GM23338 (cell line): ENCODE results near the gene COL4A5. TPM values are rescaled to one million over a fixed set of nuclear protein-coding genes. Genes with fewer than 3 reads are reported as not detected.
A peak's percentile ranks its signal among the peaks of the same experiment; 100 is the strongest.

Source experiments
- ATAC-seq: fragments of 200-7000 bp; cut with Tn5 transposase; 3 replicates; pipeline ENCODE4 v1.9.1; 2020
- DNase-seq: peaks from one replicate; pipeline ENCODE4 v3.0.0-alpha.2; 2015; ENCODE audit warnings: low spot score
- H2AFZ ChIP-seq: fragments of 200-600 bp; sonication (generic); 2 replicates; pipeline ENCODE4 v1.8.0; 2016; ENCODE audit warnings: antibody characterized with exemption, mild to moderate bottlenecking, moderate library complexity
- H3F3A ChIP-seq: fragments of 200-600 bp; sonication (generic); replicated peaks from 2 replicates; pipeline ENCODE4 v1.8.0; 2017; ENCODE audit warnings: antibody characterized with exemption, mixed run types, low read depth
- H3K27ac ChIP-seq: fragments of 200-600 bp; sonication (generic); 2 replicates; pipeline ENCODE4 v1.6.1; 2016; ENCODE audit warnings: low read depth
- H3K27me3 ChIP-seq: fragments of 200-600 bp; sonication (generic); 2 replicates; pipeline ENCODE4 v1.8.0; 2016; ENCODE audit warnings: mild to moderate bottlenecking, mixed run types, moderate library complexity; ENCODE audit not compliant: insufficient read depth
- H3K36me3 ChIP-seq: fragments of 200-600 bp; sonication (generic); 2 replicates; pipeline ENCODE4 v1.8.0; 2016; ENCODE audit warnings: mild to moderate bottlenecking; ENCODE audit not compliant: insufficient read depth
- H3K4me1 ChIP-seq: fragments of 200-600 bp; sonication (generic); 2 replicates; pipeline ENCODE4 v1.8.0; 2016; ENCODE audit warnings: mild to moderate bottlenecking, moderate library complexity; ENCODE audit not compliant: insufficient read depth
- H3K4me2 ChIP-seq: fragments of 200-600 bp; sonication (generic); 2 replicates; pipeline ENCODE4 v1.7.1; 2017; ENCODE audit warnings: mixed run types
- H3K4me3 ChIP-seq: fragments of 200-600 bp; sonication (generic); 2 replicates; pipeline ENCODE4 v1.6.1; 2016; ENCODE audit warnings: mixed run types
- H3K79me2 ChIP-seq: fragments of 200-600 bp; sonication (generic); replicated peaks from 2 replicates; pipeline ENCODE4 v1.8.0; 2017; ENCODE audit warnings: mild to moderate bottlenecking; ENCODE audit not compliant: insufficient read depth
- H3K9me2 ChIP-seq: fragments of 200-600 bp; sonication (generic); 2 replicates; pipeline ENCODE4 v1.8.0; 2017; ENCODE audit not compliant: insufficient read depth
- H4K20me1 ChIP-seq: fragments of 200-600 bp; sonication (generic); replicated peaks from 2 replicates; pipeline ENCODE4 v1.8.0; 2017; ENCODE audit warnings: mild to moderate bottlenecking; ENCODE audit not compliant: insufficient read depth
- H3K27ac Mint-ChIP-seq: 2 replicates; pipeline ENCODE4 v1.8.0; 2020; ENCODE audit warnings: inconsistent platforms, mild to moderate bottlenecking, moderate library complexity, mixed read lengths
- H3K27me3 Mint-ChIP-seq: 3 replicates; pipeline ENCODE4 v1.8.0; 2022; ENCODE audit warnings: low read depth, mild to moderate bottlenecking, moderate library complexity, mixed read lengths, inconsistent platforms; ENCODE audit not compliant: insufficient read depth, poor library complexity
- H3K36me3 Mint-ChIP-seq: 3 replicates; pipeline ENCODE4 v1.8.0; 2021; ENCODE audit warnings: low read depth, mild to moderate bottlenecking, inconsistent platforms, moderate library complexity, mixed read lengths
- H3K4me1 Mint-ChIP-seq: 3 replicates; pipeline ENCODE4 v1.8.0; 2020; ENCODE audit warnings: mild to moderate bottlenecking, inconsistent platforms, mixed read lengths
- H3K4me3 Mint-ChIP-seq: 3 replicates; pipeline ENCODE4 v1.8.0; 2021; ENCODE audit warnings: moderate library complexity, mild to moderate bottlenecking, inconsistent platforms, mixed read lengths
- H3K9me3 Mint-ChIP-seq: 3 replicates; pipeline ENCODE4 v1.8.0; 2020; ENCODE audit warnings: moderate library complexity, mild to moderate bottlenecking, inconsistent platforms, mixed read lengths
- CREB1 ChIP-seq: fragments of 250-450 bp; sonication (Bioruptor Pico); IDR thresholded peaks from 2 replicates; pipeline ENCODE4 v1.5.0; 2020; ENCODE audit warnings: low read depth, mild to moderate bottlenecking, moderate library complexity
- NANOG ChIP-seq: IDR thresholded peaks from 2 replicates; pipeline ENCODE4 v1.6.1; 2016; ENCODE audit warnings: antibody characterized with exemption, borderline replicate concordance
- polyA plus RNA-seq: library from polyadenylated mRNA; unstranded; fragments of >200 nt; fragmentation: Nextera tagmentation; extraction: Ambion mirVana; gene quantifications from 2 replicates; pipeline ENCODE4 v1.2.1, GENCODE V29; 2016
- total RNA-seq: library from RNA; depleted of rRNA; stranded (reverse); fragments of >200 nt; shearing (Covaris generic); gene quantifications from 2 replicates; pipeline ENCODE4 v1.2.3, GENCODE V29; 2014
- TF ChIP-seq, protein P1 (sequence below): IDR thresholded peaks from one replicate; pipeline ENCODE4 v1.6.1; 2018; ENCODE audit warnings: antibody characterized with exemption; ENCODE audit not compliant: unreplicated experiment
- TF ChIP-seq, protein P2 (sequence below): fragments of 250-450 bp; sonication (Bioruptor Pico); IDR thresholded peaks from 2 replicates; pipeline ENCODE4 v1.5.0; 2020; ENCODE audit warnings: mild to moderate bottlenecking, moderate library complexity

COL4A5 gene
- total and polyA plus RNA-seq, 2 experiments from 2014 or later = 15.5 to 48.1 TPM

DNA sequence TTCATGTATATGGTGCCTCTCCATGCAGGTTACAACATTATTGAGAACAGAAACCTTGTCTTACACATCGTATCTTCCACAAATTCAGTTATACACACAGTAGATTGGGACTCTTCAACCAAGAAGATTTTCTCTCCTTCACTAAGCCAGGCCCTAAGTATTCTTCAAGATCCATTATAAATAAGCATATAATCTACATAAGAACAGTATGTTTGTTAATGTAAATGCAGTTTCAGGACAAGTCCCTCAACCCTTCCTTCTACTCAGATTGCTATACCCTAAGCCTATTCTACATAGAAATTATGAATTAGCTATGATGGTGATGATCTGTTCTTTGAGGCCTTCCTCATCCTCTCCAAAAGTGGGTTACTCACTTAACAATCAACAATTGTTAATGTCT is 42.7 kb upstream of the COL4A5 start:
- no peaks in the 10 kb centered on the region for H3K79me2 ChIP-seq
- peak overlapping the region; percentile 83 for H3K27ac Mint-ChIP-seq
- H3K27ac ChIP-seq = peak overlapping the region; percentile 48; the same call in 1 of the 2 replicates
- H3K36me3 ChIP-seq = no peaks in the 10 kb centered on the region
- H3K4me1 Mint-ChIP-seq = peaks cover 40% of the 10 kb centered on the region
- H3K9me2 ChIP-seq = no peaks in the 10 kb centered on the region
- H3K4me3 Mint-ChIP-seq = peak overlapping the region; percentile 54; the same call in 2 of the 3 replicates
- DNase-seq = no peak
- peaks cover 29% of the 10 kb centered on the region for H3K4me1 ChIP-seq
- H3F3A ChIP-seq = no peaks in the 10 kb centered on the region
- peaks cover 3% of the 10 kb centered on the region; the same call in 2 of the 3 replicates for H3K36me3 Mint-ChIP-seq
- H4K20me1 ChIP-seq = no peaks in the 10 kb centered on the region
- H3K27me3 Mint-ChIP-seq = peaks cover 2% of the 10 kb centered on the region
- peaks cover 3% of the 10 kb centered on the region; the same call in 1 of the 3 replicates for H3K9me3 Mint-ChIP-seq
- ATAC-seq = peak; percentile 66
- peak overlapping the region; percentile 53 for H3K4me2 ChIP-seq
- H2AFZ ChIP-seq = no peak overlapping the region
- H3K4me3 ChIP-seq = no peak overlapping the region
- TF ChIP-seq, protein P1, sequence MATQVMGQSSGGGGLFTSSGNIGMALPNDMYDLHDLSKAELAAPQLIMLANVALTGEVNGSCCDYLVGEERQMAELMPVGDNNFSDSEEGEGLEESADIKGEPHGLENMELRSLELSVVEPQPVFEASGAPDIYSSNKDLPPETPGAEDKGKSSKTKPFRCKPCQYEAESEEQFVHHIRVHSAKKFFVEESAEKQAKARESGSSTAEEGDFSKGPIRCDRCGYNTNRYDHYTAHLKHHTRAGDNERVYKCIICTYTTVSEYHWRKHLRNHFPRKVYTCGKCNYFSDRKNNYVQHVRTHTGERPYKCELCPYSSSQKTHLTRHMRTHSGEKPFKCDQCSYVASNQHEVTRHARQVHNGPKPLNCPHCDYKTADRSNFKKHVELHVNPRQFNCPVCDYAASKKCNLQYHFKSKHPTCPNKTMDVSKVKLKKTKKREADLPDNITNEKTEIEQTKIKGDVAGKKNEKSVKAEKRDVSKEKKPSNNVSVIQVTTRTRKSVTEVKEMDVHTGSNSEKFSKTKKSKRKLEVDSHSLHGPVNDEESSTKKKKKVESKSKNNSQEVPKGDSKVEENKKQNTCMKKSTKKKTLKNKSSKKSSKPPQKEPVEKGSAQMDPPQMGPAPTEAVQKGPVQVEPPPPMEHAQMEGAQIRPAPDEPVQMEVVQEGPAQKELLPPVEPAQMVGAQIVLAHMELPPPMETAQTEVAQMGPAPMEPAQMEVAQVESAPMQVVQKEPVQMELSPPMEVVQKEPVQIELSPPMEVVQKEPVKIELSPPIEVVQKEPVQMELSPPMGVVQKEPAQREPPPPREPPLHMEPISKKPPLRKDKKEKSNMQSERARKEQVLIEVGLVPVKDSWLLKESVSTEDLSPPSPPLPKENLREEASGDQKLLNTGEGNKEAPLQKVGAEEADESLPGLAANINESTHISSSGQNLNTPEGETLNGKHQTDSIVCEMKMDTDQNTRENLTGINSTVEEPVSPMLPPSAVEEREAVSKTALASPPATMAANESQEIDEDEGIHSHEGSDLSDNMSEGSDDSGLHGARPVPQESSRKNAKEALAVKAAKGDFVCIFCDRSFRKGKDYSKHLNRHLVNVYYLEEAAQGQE = no peak
- TF ChIP-seq CREB1 (CRISPR knock-in tag) (no peak), NANOG (no peak)
- TF ChIP-seq, protein P2, sequence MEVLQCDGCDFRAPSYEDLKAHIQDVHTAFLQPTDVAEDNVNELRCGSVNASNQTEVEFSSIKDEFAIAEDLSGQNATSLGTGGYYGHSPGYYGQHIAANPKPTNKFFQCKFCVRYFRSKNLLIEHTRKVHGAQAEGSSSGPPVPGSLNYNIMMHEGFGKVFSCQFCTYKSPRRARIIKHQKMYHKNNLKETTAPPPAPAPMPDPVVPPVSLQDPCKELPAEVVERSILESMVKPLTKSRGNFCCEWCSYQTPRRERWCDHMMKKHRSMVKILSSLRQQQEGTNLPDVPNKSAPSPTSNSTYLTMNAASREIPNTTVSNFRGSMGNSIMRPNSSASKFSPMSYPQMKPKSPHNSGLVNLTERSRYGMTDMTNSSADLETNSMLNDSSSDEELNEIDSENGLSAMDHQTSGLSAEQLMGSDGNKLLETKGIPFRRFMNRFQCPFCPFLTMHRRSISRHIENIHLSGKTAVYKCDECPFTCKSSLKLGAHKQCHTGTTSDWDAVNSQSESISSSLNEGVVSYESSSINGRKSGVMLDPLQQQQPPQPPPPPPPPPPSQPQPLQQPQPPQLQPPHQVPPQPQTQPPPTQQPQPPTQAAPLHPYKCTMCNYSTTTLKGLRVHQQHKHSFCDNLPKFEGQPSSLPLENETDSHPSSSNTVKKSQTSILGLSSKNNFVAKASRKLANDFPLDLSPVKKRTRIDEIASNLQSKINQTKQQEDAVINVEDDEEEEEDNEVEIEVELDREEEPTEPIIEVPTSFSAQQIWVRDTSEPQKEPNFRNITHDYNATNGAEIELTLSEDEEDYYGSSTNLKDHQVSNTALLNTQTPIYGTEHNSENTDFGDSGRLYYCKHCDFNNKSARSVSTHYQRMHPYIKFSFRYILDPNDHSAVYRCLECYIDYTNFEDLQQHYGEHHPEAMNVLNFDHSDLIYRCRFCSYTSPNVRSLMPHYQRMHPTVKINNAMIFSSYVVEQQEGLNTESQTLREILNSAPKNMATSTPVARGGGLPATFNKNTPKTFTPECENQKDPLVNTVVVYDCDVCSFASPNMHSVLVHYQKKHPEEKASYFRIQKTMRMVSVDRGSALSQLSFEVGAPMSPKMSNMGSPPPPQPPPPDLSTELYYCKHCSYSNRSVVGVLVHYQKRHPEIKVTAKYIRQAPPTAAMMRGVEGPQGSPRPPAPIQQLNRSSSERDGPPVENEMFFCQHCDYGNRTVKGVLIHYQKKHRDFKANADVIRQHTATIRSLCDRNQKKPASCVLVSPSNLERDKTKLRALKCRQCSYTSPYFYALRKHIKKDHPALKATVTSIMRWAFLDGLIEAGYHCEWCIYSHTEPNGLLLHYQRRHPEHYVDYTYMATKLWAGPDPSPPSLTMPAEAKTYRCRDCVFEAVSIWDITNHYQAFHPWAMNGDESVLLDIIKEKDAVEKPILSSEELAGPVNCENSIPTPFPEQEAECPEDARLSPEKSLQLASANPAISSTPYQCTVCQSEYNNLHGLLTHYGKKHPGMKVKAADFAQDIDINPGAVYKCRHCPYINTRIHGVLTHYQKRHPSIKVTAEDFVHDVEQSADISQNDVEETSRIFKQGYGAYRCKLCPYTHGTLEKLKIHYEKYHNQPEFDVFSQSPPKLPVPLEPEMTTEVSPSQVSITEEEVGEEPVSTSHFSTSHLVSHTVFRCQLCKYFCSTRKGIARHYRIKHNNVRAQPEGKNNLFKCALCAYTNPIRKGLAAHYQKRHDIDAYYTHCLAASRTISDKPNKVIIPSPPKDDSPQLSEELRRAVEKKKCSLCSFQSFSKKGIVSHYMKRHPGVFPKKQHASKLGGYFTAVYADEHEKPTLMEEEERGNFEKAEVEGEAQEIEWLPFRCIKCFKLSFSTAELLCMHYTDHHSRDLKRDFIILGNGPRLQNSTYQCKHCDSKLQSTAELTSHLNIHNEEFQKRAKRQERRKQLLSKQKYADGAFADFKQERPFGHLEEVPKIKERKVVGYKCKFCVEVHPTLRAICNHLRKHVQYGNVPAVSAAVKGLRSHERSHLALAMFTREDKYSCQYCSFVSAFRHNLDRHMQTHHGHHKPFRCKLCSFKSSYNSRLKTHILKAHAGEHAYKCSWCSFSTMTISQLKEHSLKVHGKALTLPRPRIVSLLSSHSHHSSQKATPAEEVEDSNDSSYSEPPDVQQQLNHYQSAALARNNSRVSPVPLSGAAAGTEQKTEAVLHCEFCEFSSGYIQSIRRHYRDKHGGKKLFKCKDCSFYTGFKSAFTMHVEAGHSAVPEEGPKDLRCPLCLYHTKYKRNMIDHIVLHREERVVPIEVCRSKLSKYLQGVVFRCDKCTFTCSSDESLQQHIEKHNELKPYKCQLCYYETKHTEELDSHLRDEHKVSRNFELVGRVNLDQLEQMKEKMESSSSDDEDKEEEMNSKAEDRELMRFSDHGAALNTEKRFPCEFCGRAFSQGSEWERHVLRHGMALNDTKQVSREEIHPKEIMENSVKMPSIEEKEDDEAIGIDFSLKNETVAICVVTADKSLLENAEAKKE (CRISPR knock-in tag) = no peak
- no peaks in the 10 kb centered on the region for H3K27me3 ChIP-seq
